SH-SY5Y (cell line): ENCODE data around the gene PIEZO2.

Source experiments
- GATA2 ChIP-seq: IDR thresholded peaks from 2 replicates; pipeline ENCODE4 v1.6.1; 2011; ENCODE audit warnings: mild to moderate bottlenecking, low read depth, low read length
- GATA3 ChIP-seq: IDR thresholded peaks from 2 replicates; pipeline ENCODE4 v1.6.1; 2011; ENCODE audit warnings: low read depth, mild to moderate bottlenecking, low read length, moderate library complexity

Gene PIEZO2

DNA sequence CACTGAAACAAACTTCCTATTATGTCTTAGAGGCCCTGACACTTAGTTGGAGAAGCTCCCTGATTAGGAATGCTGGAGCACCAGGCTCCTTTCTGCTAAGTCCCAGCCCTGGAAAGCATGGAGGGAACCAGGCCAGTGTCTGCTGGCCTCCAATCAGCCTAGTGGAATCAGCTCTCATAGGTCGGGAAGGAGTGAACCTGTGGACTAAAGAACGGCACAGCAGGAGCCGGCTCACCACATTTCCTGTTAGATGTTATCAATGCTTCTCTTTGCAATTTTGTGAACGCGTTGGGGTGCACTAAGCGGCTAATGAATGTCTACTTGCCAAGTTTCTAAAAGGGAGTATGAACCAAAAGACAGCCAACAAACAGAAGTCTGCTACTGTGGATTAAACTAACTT is 326.9 kb downstream of the PIEZO2 start:
- no peak for TF ChIP-seq GATA3
- no peak for TF ChIP-seq GATA2

DNA sequence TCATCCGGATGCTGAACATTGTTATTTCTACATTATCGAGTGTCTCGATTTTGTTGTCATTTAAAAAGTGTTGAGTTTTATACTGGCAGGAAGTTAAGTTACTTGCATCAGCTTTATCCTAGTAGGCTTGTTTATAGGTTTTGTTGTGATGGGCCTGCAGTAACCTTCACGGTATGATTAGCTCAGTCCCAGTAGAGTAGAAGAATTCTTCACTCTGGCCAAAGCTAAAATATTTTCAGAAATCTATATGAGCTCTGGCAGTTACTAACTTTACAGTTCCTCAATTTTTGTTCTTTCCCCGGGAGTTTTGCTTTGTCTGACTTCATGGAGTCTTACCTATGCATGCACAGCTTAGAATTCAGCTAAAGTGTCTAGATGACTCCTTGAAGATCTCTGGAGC is 328.7 kb downstream of the PIEZO2 start:
- no peak for TF ChIP-seq GATA3
- TF ChIP-seq GATA2 = no peak

DNA sequence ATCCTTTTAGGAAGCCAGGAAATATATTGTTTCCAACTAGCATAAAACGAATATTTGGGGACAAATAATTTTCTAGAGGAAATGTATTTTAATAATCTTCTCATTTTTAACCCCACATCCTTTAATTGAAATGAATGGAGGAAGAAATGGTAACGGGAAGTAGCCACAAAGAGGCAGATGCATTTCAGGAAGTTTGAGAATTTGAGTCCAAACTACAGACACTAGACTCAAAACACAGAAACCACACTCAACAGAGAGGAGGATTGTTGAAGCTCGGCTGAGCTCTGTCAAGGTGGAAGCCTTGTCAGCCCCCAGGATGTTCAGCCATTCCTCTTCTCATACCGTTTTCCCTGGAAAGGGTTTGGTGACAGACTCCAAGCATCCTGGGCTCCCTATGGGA is 335.0 kb downstream of the PIEZO2 start:
- TF ChIP-seq GATA3 (no peak), GATA2 (no peak)

DNA sequence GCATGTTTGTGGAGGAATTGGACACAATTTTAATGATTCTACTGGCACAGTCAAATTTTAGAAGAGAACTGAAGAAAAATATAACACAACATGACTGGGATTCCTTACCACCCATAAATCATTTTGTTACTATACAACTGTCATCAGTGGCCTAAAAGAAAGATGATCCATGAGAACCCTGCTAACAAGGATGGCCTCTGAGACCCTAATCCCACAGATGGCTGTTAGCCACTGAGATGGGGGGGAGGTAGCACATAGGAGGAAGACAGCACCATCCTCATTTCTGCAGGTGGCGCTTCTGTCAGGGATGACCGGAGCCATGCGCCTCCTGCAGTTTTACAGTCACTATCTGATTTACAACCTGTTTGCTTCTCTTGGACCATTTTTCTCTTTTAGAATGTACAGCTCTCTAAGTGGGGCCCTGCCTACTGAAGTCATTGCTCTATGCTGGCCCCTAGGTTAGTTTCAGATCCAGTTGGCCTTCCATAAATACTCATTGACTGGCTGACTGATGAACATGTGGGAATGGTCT is 343.7 kb downstream of the PIEZO2 start:
- TF ChIP-seq GATA2 (no peak), GATA3 (no peak)

DNA sequence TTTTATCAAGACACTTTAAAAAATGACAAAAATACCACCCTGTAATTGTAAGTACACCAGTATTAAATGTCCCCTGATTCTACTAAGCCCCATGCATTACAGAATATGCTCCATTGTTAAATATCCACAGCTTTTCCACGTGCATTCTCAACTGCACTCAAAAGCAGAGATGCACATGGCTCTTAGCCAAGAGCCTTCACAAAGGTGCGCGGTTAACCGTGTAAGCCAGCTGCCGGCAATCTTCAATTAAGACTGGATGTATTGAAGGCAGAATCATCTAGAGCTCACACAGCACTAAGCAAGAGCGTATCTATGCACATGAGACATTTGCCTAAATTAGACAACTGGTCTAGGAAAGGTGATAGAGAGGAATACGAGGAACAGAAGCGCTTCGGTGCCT is 345.2 kb downstream of the PIEZO2 start:
- no peak for TF ChIP-seq GATA2
- no peak for TF ChIP-seq GATA3

DNA sequence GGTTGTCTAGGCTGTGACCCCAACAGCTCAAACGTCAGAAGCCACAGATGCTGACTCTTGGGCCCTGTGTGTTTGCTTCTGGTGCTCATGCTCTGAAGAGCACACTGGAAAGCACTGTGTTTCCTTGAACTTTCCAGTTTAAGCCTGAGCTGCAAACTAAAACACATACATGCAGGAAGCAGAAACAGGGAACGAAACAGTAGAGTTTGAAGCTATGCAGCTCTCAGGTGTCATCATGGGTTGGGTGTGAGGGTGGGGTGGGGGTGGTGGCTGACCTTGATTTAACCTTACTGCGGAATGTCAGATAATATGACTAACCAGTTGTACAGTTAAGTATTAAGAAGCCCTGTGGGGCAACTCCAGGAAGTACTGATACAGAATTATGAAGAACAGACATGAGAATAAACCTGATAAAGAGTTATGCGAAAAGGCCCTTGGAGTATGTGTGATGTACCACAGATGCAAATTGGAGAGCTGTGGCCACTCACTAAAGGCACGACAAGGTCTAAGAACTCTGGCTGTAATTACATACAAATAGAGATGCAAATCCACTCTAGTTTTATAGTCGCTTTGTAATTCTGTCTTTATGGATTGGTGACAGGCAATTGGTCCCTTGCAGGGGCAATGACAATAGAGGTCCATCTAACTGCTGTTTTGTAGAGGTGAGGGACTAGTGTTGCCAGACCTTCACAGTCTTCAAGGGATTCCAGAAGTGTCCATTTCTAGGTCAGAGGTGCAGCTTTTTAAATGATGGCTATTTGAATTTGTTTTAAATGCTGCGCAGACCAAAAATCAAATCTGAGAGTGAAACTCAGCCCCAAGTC is 350.4 kb downstream of the PIEZO2 start:
- TF ChIP-seq GATA2 (no peak), GATA3 (no peak)

DNA sequence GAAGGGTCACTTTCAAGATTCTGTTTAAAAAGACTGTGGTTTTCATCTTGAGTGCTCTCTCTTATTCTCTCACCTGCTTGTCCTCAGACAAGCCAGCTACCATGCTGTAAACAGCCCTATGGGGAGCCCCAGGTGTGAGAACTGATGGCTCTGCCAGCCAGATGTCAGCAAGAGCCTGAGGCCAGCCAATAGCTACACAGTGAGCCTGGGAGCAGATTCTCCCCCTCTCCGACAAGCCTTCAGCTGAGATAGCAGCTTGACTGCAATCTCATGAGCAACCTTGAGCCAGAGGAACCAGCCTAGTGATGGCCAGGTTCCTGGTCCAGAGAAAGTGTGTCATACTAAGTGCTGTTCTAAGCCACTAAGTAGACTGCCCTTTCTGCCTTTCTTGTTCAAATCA is 351.5 kb downstream of the PIEZO2 start:
- TF ChIP-seq GATA3 = no peak
- no peak for TF ChIP-seq GATA2

DNA sequence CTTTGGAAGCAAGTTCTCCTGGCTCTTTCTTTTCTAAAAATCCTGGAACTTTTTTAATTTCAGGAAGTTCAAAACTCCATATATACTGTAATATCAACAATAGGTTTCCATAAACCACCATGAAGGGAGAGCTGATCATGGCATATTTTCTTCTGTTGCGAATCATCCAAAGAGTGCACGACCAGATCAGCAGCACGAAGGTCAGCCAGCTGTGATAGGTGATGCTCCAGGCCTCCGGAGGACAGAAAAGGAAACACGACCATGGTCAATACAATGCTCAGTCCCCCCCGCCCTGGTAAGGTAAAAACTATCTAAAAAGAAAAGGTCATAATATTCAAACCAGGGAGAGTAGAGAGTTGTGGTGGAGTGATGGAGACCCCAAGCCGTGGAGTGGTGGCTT is 354.6 kb downstream of the PIEZO2 start:
- no peak for TF ChIP-seq GATA2
- no peak for TF ChIP-seq GATA3

DNA sequence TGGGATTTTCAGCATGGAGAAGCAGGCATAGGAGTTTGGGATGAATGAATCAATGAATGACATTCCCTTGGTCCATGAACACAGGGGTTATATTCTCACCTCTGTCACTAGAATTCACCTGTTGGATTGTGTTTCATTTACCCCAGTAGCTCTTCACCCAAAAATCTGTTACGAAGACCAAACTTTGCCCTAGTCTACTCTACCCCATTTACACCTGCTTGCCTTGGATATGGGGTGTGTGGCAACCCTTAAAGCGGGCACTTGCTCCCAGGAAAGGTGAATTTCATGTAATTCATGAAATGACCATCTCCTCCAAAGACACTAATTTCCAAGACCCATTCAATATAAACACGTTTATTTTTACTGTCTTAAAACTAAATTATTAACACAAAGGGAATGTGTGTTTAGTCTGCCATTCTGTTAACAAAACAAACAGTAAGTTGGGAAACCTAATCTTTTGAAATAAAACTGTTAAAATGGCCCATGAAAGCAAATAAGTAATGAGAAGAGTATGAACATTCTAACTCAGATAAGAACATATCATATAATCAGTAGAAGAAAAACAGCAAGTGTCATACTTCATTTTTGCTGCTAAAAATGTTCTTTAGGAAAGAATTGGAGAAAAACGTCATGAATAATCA is 355.5 kb downstream of the PIEZO2 start:
- TF ChIP-seq GATA3 (no peak), GATA2 (no peak)

DNA sequence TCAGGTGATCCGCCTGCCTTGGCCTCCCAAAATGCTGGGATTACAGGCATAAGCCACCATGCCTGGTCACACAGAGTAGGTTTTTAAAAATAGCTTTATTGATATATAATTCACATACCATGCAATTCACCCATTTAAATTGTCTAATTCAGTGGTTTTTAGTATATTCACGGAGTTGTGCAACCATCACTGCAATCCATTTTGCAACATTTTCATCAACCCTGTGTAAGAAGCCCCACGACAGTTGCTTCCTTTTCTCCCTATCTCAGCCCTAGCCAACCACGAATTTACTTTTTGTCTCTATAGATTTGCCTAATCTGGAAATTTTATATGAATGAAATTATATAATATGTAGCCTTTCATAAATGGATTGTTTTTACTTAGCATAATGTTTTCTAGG is 357.2 kb downstream of the PIEZO2 start:
- no peak for TF ChIP-seq GATA3
- TF ChIP-seq GATA2 = no peak

DNA sequence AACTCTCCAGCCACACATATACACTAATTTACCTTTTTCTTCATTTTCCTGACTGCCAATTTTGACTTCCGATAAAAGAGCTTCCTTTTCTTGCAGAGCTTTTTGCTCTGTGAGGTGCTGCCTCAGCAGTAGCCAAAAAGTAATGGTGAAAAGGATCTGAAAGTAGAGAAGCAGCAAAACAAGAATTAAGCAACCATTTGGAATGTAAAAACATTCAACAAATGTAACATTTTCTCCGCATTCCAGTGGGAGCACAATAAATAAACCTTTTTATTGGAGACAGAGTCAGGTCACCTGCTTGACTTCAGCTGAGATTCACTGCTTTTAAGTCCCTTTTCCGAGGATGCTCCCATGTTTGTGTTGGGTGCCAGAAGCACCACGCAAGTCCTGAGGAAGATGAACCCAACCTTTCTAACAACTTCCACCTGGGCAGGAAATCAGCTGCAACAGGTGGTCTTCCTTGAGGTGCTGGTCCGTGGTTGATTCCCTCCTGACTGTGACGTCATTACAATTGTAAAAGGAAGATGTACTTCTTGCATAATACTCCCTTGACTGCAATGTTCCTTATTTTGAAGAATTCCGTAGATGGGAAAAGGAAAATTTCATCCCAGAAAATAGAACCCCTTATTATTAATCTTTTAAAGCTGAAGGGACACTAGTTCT is 358.1 kb downstream of the PIEZO2 start:
- TF ChIP-seq GATA2 (no peak), GATA3 (no peak)

DNA sequence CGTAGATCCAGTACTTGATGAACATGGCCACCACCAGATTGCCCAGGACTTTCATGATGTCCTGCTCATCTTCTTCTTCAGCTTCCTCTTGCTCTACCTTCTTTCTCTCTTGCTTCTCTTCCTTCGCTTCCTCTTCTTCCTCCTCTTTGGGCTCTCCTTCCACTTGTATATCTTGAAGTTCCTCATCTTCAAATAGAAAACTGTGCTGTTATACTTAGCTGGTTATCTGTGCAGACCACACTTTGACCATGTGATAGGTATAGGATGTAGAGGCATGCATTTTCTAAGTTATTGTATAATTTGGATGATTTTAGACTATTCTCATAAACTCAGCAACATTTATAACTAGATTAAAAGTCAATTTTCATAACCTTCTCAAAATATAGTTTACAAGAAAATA is 360.2 kb downstream of the PIEZO2 start:
- TF ChIP-seq GATA3 = no peak
- TF ChIP-seq GATA2 = no peak

DNA sequence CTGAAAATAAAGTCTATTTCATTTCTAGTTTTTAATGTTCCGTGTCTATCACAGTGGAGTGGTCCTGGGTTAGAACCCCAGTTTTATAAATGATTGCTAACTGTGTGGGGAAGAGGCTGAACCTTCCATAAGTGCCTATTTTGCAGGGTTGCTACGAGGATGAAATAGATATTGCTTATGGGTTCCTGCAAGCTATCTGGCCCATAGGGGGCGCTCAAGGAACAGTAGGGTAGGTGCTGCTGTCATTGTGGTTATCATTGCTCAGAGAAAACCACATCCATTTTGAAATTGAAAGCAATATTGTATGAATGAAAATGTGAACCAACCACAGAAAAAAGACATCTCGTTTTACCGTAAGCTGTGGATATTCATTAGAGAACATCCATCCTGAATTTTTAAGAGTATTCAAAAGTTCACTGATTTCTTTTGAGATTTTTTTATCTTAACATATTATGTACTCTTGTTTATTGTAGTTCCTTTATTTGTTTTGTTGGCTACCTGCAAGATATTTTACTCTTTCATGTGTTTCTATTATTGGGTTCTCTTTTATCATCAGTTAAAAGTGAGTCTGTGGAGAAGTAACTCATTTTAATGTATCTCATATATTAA is 362.0 kb downstream of the PIEZO2 start:
- TF ChIP-seq GATA3 (no peak), GATA2 (no peak)

DNA sequence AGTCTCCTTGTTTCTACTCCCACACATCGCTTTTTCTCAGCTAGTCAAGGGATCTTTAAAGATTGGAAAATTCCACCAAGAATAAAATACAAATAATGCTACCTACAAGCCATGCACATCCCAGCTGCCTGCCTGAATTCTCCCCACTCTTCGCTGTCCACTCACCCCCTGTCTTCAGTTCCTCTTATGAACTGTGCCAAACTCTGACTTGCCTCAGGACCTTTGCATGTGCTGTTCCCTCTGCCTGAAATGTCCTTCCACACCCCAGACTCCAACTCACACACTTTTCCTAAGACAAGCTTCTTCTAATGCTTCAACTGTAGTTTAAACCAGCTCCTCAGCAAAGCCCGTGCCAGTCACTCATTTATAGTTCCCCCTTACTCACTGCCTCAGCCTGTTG is 363.6 kb downstream of the PIEZO2 start:
- no peak for TF ChIP-seq GATA3

DNA sequence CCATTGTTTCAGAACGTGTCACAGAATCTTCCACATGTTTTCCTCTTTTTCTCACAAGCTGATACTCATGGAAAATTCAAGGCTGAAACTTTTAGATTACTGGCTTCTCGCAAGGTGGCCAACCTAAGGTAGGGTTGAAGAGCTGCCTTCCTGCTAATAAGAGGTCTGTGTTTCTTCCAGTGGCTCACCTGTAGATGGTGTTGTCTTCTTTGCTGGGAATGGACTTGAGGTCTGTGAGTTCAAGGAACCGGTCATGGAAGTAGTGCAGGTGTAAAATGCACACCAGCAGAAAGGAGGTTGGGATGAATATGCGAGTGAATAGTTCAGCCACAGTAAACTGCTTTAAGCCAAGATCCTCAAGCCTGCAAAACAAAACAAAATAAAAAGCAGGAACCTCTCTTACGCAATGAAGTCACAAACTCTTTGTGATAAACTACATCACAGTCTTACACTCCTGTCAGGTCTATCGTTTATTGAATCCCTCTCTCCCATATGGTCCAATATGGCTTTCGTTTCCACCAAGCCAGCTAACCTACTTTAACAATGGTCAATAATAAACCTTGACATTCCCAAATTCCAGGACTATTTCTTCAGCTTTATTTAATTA is 364.7 kb downstream of the PIEZO2 start:
- TF ChIP-seq GATA2 (no peak), GATA3 (no peak)

DNA sequence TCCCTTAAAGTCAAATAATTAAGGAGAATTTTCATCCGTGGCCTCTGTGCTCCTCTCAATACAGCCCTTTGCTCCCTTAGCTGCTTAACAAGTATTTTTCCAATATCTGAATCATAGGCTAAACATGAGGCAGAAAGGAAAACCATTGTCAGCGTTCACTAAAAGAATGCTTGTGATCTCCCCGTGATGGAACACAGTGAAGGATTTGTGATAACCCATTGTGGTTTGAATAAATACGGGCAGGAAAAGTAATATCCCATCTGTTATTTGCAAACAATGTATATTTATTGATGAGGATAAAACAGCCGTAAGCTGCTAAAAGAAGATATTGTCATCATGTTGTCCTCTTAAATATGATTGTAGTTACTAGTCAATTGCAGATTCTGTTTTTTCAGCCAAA is 365.4 kb downstream of the PIEZO2 start:
- TF ChIP-seq GATA2 = no peak
- no peak for TF ChIP-seq GATA3
